NCI-H146 treated with DMSO at 0.1 percent for 48 hours (cell line): ENCODE measurements around the gene TRIO.

Experiments used
- DNase-seq: peaks from one replicate; lab custom pipeline; 2025; ENCODE audit not compliant: unreplicated experiment; lab: John Stamatoyannopoulos, UW

Gene TRIO

GRCh38 chr5:14222206-14222605, 79.1 kb downstream of the TRIO start:
- no peak for DNase-seq

DNA sequence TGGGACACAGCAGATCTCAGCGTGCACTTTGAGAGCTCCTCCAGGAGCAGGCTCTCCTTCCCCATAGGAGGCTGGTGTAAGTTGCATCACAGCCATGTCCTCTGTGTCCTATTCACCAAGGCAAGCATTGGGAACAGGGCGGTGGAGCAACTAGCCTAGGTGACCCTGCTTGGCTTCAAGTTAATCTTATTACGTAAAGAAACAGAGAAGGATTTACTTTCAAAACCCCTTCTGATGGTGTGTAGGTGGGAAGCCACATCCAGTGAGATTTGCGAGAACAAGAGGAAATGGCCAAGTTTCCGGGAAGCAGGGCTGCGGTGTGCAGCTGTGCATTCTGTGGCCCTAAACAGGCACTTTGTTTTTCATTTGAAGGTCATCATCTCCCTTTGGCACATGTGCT, 80.2 kb downstream of the TRIO start:
- DNase-seq = no peak

- DNase-seq = no peak
Observed at GRCh38 chr5:14225173-14225834, 82.2 kb downstream of the TRIO start.

DNA sequence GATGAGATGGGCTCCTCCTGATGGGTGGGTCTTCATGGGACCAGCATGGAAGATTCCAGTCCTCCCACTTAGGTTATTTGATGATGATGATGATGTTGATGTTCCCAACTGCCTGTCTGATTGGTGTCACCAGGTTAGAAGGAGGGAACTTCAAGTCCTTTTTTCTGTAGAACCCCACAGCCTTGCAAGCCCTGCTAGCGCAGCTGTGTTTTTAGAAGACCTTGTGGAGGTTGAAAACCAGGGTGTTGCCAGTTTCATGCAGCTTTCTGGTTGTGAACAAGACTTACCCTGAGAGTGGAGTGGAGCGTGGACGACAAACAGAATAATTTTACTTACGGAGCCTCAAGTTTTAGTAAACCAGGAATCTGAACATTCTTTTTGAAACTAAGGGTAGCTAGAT, 83.0 kb downstream of the TRIO start:
- DNase-seq = no peak

- no peak for DNase-seq
Observed at GRCh38 chr5:14226554-14226953, 83.4 kb downstream of the TRIO start.

GRCh38 chr5:14226992-14227391, 83.8 kb downstream of the TRIO start:
- no peak for DNase-seq

DNA sequence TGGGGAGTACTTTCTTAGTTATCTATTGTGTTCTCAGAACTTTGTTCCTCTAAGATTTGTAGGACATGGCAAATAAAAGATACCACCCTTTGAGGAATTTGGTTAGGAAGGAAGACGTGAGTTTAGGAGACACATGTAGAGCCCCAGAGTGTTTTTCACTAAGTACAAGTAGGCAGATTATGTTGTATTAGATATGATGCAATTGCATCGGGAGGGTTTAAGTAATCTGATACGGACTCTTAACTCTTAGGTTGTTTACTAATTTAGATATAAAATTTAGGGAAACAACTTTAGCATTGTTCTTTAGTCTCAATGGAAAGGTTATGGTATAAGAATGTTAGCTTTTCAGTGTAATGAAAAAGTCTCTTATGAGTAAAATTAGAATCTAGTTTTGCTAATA, 84.4 kb downstream of the TRIO start:
- no peak for DNase-seq

DNA sequence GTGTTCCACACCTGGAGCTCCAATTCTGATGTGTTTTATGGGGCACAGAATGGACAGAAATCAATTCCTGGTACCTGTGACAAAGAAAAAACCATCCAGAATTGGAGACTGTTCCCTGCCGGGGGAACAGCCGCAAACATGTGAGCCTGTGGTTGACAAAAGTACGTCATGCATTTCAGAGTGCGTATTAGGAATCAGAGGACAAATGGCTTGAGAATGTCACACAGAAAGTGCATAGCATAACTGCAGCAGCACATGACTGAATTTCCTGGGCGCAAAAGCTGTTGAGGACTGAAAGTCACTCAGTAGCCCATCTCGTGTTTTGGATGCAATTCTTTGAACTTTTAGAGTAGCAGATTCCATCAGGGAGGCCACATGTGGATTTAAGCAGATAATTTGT, 85.1 kb downstream of the TRIO start:
- DNase-seq = no peak

- DNase-seq = no peak
Observed at GRCh38 chr5:14229181-14229580, 86.0 kb downstream of the TRIO start.

DNA sequence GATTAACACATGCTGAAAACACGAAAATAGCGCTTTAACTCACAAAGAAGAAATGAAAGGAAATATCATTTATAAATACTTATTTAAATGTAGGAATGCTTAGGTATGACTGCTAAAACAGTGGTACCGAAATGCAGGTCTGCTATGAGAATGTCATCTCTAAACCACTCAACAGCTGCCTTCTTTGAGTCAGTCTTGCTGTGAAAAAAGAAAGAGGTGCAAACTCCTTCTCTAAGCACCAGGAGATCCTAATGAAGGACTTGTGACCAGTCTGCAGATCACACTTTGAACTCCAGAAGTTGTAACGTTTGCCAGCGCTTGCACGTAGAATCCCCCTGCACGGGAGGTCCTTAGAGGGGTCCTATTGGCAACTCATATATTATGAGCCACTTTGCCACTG, 86.6 kb downstream of the TRIO start:
- no peak for DNase-seq

GRCh38 chr5:14231156-14231555, 88.0 kb downstream of the TRIO start:
- no peak for DNase-seq

GRCh38 chr5:14231890-14232289, 88.7 kb downstream of the TRIO start:
- DNase-seq = no peak

- DNase-seq = no peak
Observed at GRCh38 chr5:14234204-14234603, 91.1 kb downstream of the TRIO start.

DNA sequence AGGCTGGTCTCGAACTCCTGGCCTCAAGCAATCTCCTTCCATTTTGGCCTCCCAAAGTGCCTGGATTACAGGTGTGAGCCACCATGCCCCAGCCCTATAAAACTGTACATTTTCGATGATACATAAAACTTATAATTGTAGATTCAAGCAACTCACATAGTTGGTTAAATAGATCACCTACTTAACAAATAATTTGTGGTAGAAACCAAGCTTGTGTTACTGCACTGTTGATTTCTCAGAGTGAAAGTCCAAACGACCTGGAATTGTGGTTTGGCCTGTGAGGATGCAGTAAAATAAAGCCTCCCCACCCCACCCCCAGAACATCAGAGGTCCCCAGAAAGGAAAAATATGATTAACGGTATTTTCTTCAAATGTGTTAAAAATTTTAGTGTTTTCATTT, 92.7 kb downstream of the TRIO start:
- no peak for DNase-seq

DNA sequence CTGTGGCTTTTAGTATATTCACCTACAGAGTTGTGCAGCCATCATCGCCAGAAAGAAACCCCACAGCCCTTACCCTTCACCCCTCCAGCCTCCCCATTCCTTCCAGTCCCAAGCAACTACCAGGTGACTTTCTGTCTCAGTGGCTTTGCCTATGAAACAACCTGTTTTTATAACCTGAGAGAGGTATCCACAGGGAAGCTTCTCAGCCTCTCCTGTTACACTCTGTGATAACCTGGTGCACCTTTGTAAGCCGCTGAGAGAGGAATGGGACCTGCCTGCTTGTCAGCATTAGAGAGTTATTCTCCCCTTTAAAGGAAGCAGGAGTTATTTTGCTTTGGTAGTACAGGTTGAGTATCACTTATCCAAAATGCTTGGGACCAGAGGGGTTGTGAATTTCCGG, 93.6 kb downstream of the TRIO start:
- DNase-seq = no peak

DNA sequence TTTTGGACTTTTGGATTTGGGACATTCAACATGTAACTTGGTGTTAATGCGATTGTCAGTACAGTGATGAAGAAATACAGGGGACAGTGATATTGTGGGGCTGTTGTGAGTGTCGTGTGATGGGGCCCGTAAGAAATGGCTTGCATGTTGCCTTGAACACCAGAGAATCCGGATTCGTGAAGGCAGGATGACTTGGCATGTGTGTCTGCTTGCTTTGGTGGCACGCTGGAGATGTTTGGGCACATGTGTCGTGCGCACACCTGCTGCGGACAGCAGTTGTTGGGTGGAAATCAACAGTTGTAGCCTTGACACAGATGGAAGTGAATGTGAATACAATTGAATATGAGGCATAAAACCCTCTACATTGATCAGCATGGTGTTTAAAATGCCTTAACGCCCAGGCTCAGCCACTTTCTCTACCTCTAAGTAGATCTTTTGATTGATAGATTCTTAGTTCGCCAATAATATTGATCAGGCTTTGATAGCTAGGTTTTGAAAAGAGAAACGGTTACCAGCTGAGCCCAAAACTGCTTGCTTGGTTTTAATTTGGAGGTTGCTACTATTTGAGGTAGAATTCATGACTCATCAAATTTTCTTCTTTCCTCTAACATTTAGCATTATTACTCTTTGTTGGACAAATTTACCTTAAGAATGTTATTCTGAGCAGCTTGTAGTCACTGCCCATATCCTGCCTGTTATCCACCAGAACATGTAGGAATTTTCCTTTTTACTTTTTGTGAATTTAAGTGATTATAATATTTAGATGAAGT, 94.4 kb downstream of the TRIO start:
- DNase-seq = no peak

- DNase-seq = no peak
Observed at GRCh38 chr5:14238272-14238671, 95.1 kb downstream of the TRIO start.

- DNase-seq = no peak
Observed at GRCh38 chr5:14239404-14239803, 96.3 kb downstream of the TRIO start.

- no peak for DNase-seq
Observed at GRCh38 chr5:14239951-14240350, 96.8 kb downstream of the TRIO start.

DNA sequence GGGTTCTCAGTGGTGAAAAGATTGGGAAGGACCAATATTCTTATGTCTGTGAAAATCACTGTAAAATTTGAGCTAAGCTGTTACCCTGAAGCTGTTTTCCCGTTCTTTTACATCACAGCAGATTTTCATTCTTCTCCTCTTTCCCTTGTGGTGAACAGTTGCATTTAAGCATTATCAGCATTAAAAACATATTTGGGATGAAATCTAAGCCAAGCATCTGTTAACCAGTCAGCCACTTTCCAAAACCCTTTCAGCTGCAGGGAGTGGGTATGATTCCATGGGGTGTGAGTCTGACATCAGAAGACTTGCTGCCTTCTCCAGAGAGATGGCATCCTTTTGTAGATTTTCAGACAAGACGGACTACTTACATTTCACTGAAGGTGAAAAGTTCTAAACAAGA, 97.2 kb downstream of the TRIO start:
- no peak for DNase-seq

GRCh38 chr5:14241141-14241540, 98.0 kb downstream of the TRIO start:
- DNase-seq = no peak

DNA sequence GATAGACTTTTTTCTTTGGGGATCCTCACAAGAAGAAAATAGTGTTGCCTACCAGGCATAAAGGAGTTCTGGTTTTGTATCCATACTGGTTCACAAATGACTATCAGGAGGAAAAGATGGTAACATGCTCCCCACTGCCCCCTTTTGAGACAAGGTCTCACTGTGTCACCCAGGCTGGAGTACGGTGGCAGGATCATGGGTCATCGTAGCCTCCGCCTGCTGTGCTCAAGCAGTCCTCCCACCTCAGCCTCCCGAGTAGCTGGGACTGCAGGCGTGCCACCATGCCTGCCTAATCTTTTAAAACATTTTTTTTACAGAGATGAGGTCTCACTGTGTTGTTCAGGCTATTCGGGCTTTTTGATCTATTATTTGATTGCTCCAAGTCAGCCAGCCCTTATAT, 99.3 kb downstream of the TRIO start:
- DNase-seq = no peak

DNA sequence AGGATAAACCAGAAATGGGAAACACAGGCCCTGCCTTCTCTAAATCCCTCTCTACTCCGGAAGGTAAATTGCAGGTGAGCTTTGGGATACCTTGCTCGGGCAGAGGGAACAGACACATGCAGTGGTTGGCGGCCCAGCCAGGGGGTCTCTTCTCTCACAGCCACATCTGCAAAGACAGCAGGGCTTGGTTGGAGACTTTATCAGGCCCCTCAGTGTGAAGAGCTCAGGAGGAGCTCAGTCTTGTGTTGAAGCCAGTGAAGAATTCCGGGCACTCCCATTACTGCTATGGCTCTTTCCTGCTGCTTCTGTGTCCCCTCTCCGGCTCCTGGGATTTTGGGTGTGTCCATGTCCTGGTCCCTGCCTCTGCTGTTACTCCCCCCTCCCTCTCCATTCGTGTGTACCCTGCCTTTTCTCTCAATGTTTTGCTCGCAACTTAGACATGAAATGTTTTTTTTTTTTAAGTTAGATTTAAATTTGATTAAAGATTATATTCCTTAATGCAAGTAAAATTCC, 99.8 kb downstream of the TRIO start:
- DNase-seq = no peak
